Cardiac muscle cell (in vitro differentiated cells and primary cell): ENCODE measurements around the gene SETBP1. TPM values are rescaled to one million over a fixed set of nuclear protein-coding genes. Genes with fewer than 3 reads are reported as not detected.

Source experiments
- DNase-seq, 2 donors: peaks; one replicate each; pipeline versions ENCODE4 v3.0.0 to v3.0.0-alpha.2; 2010 to 2017; ENCODE audit warnings: low read depth in 1 of 2, low spot score in 1 of 2
- H3K27ac ChIP-seq: fragments of 200-600 bp; sonication (generic); 2 replicates; pipeline ENCODE4 v1.5.1; 2016
- H3K27me3 ChIP-seq: fragments of 200-600 bp; sonication (generic); 2 replicates; pipeline ENCODE4 v1.6.0; 2016; ENCODE audit warnings: control low read depth
- H3K36me3 ChIP-seq: fragments of 200-600 bp; sonication (generic); 2 replicates; pipeline ENCODE4 v1.5.1; 2016; ENCODE audit warnings: control low read depth
- H3K4me1 ChIP-seq: fragments of 200-600 bp; sonication (generic); 2 replicates; pipeline ENCODE4 v1.8.1; 2017; ENCODE audit warnings: low read depth, mild to moderate bottlenecking, mixed run types
- H3K4me3 ChIP-seq: fragments of 200-600 bp; sonication (generic); 2 replicates; pipeline ENCODE4 v1.5.1; 2016; ENCODE audit warnings: mild to moderate bottlenecking
- H3K9me3 ChIP-seq: fragments of 200-600 bp; sonication (generic); 2 replicates; pipeline ENCODE4 v1.5.1; 2017; ENCODE audit warnings: low read depth, mild to moderate bottlenecking, control low read depth
- polyA plus RNA-seq: library from polyadenylated mRNA; unstranded; fragments of >200 nt; fragmentation: Nextera tagmentation; extraction: Ambion mirVana; gene quantifications from 2 replicates; pipeline ENCODE4 v1.2.1, GENCODE V29; 2016
- total RNA-seq: library from RNA; depleted of rRNA; stranded (reverse); fragments of >200 nt; gene quantifications from 2 replicates; pipeline ENCODE4 v1.2.3, GENCODE V29; 2016
- TF ChIP-seq, protein P1 (sequence below): IDR thresholded peaks from 2 replicates; pipeline ENCODE4 v1.5.1; 2012; ENCODE audit warnings: low read depth, mild to moderate bottlenecking, low read length

SETBP1 gene
- total and polyA plus RNA-seq, 2 experiments from 2014 or later: 6.3 to 30.6 TPM

GRCh38 chr18:45066886-45067285 lies 386.2 kb downstream of the SETBP1 start:
- Histone ChIP-seq H3K36me3 (no peaks in the 10 kb centered on the region), H3K27ac (no peak overlapping the region), H3K27me3 (no peaks in the 10 kb centered on the region), H3K4me1 (peaks cover 10% of the 10 kb centered on the region), H3K9me3 (no peaks in the 10 kb centered on the region), H3K4me3 (no peak overlapping the region)
- peak; percentile 12 to 53 for DNase-seq
- TF ChIP-seq, protein P1, sequence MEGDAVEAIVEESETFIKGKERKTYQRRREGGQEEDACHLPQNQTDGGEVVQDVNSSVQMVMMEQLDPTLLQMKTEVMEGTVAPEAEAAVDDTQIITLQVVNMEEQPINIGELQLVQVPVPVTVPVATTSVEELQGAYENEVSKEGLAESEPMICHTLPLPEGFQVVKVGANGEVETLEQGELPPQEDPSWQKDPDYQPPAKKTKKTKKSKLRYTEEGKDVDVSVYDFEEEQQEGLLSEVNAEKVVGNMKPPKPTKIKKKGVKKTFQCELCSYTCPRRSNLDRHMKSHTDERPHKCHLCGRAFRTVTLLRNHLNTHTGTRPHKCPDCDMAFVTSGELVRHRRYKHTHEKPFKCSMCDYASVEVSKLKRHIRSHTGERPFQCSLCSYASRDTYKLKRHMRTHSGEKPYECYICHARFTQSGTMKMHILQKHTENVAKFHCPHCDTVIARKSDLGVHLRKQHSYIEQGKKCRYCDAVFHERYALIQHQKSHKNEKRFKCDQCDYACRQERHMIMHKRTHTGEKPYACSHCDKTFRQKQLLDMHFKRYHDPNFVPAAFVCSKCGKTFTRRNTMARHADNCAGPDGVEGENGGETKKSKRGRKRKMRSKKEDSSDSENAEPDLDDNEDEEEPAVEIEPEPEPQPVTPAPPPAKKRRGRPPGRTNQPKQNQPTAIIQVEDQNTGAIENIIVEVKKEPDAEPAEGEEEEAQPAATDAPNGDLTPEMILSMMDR: no peak

DNA sequence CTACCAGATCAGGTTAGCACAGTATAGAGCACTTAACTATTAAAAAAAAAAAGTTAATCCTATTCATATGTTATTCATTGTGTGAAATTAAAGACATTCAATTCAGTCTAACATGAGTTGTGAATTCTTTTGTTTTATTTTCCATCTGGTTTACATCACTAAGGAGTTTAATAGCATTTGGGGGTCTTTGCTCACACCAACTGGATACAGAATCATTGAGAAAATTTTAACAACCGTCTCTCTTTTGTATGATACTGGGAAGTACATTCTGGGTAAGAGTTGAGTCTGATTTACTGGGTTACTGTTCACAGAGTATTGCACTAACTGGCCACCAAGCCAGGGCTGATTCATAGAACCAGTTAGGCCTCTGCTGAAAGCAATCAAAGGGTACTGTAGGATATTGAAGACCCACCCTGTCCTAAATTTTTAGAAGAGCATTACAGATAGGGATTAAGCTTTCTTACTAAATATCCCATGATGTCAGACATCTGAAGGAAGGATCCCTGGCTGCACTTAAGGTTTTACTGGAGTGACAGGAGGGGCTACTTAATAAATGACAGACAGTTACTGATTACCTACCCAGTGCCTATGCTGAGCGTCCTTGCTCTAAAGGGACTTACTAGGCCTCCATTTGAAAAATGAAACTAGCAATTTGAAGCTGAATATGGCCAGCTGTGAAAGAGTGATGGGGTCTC lies 387.9 kb downstream of the SETBP1 start:
- Histone ChIP-seq H3K27me3 (no peaks in the 10 kb centered on the region), H3K4me3 (no peak overlapping the region), H3K36me3 (no peaks in the 10 kb centered on the region), H3K9me3 (no peaks in the 10 kb centered on the region), H3K27ac (no peak overlapping the region), H3K4me1 (peaks cover 10% of the 10 kb centered on the region)
- DNase-seq: no peak
- TF ChIP-seq, protein P1: no peak

- TF ChIP-seq, protein P1: no peak
These were observed 388.9 kb downstream of the SETBP1 start for GRCh38 chr18:45069546-45069945.

DNA sequence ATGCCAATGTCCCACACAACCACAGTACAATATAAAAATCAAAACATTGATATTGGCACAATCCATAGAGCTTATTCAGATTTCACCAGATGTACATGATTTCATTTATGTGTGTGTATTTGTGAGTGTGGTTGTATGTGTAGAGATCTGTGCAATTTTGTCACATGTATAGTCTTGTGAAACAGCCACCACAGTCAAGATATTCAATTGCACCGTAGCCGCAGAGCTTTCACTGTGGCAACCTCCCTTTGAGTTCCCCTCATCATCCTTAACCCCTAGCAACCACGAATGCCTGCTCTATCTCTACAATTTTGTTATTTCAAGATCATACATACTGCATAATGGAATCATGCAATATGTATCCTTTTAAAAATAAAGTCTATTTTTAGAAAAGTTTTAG lies 391.3 kb downstream of the SETBP1 start:
- no peak for DNase-seq

More at GRCh38 chr18:45069546-45069945, 388.9 kb downstream of the SETBP1 start:
- no peaks in the 10 kb centered on the region for H3K27me3 ChIP-seq
- no peaks in the 10 kb centered on the region for H3K9me3 ChIP-seq
- no peaks in the 10 kb centered on the region for H3K36me3 ChIP-seq
- H3K27ac ChIP-seq: no peak overlapping the region
- no peak overlapping the region for H3K4me3 ChIP-seq
- peaks cover 10% of the 10 kb centered on the region for H3K4me1 ChIP-seq
- DNase-seq: no peak

DNA sequence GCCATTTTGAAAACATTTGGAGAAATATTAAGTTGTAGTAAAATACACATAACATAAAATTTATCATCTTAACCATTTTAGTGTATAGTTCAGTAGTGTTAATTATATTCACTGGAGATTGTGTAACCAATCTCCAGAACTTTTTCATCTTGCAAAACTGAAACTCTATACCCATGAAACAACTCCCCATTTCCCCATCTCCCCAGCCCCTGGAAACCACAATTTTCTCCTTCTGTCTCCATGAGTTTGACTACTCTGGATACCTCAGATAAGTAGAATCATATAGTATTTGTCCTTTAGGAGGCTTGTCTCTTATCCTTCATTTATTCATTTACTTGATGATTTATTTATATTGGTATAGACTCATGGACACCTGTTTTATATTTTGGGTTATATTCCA lies 392.9 kb downstream of the SETBP1 start:
- H3K4me3 ChIP-seq: no peak overlapping the region
- no peaks in the 10 kb centered on the region for H3K4me1 ChIP-seq
- TF ChIP-seq, protein P1: no peak
- no peaks in the 10 kb centered on the region for H3K9me3 ChIP-seq
- H3K27ac ChIP-seq: no peak overlapping the region
- H3K36me3 ChIP-seq: no peaks in the 10 kb centered on the region
- no peaks in the 10 kb centered on the region for H3K27me3 ChIP-seq
- DNase-seq: no peak

More for the DNA sequence above, 391.3 kb downstream of the SETBP1 start:
- H3K27ac ChIP-seq: no peak overlapping the region
- H3K9me3 ChIP-seq: no peaks in the 10 kb centered on the region
- H3K4me1 ChIP-seq: peaks cover 4% of the 10 kb centered on the region
- TF ChIP-seq, protein P1: no peak
- H3K36me3 ChIP-seq: no peaks in the 10 kb centered on the region
- H3K4me3 ChIP-seq: no peak overlapping the region
- no peaks in the 10 kb centered on the region for H3K27me3 ChIP-seq
